Measurements from ENCODE around the gene PPP1R9B. TPM values are rescaled to one million over a fixed set of nuclear protein-coding genes. Genes with fewer than 3 reads are reported as not detected.

The PPP1R9B gene
- total RNA-seq, 1 donor from 2014 or later: 58.6 TPM

DNA sequence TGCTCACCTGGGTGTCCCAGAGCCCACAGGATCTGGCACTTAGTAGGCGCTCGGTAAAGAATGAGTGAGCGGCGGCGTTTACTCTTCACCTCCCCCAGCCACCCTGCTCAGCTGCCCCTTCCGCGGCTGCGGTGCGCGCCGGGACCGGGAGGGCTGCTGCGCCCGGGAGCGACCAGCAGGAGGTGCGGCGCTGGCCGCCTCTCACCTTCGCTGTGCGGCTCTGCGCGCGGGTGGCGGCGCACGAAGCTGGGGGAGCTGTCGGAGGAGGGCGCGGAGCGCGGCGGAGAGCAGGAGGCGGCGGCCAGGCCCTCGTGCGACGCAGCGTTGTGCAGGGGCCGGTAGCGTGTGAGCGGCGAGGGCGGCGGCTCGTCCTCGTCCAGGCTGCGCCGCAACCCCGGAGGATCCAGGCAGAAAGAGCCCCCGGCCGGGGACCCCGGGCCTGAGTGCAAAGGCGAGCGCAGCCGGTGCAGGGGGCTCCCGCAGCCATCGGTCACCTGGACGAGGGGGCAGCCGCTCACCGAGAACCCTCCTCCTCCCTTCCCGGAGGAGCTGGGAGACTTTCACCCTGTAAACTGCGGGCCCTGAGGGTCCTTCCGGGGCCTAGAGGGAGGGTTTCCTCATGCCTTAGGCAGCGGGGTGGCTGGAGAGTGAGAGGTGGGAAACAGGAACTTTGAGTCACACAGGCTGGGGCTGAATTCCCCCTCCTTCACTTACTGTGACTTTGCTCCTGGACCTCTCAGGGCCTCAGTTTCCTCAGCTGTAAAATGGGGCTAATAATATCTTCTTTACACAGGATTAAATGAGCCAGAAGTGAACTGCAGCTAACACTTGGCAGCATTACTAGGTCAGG, 33.0 kb downstream of the PPP1R9B start:
- peak overlapping the region; percentile 24 for H3K4me3 Mint-ChIP-seq
- peaks cover 10% of the 10 kb centered on the region for H3K4me1 Mint-ChIP-seq
- no peak overlapping the region for H3K27ac Mint-ChIP-seq
- H3K9me3 Mint-ChIP-seq: no peaks in the 10 kb centered on the region
- peak; percentile 69 to 84 for DNase-seq (ENCODE audit: low spot score in 2 of 2, unreplicated experiment in 2 of 2)
- peaks cover 4% of the 10 kb centered on the region for H3K36me3 Mint-ChIP-seq
- H3K27me3 Mint-ChIP-seq (ENCODE audit: low read depth): peaks cover 20% of the 10 kb centered on the region
- TF ChIP-seq, protein P1, sequence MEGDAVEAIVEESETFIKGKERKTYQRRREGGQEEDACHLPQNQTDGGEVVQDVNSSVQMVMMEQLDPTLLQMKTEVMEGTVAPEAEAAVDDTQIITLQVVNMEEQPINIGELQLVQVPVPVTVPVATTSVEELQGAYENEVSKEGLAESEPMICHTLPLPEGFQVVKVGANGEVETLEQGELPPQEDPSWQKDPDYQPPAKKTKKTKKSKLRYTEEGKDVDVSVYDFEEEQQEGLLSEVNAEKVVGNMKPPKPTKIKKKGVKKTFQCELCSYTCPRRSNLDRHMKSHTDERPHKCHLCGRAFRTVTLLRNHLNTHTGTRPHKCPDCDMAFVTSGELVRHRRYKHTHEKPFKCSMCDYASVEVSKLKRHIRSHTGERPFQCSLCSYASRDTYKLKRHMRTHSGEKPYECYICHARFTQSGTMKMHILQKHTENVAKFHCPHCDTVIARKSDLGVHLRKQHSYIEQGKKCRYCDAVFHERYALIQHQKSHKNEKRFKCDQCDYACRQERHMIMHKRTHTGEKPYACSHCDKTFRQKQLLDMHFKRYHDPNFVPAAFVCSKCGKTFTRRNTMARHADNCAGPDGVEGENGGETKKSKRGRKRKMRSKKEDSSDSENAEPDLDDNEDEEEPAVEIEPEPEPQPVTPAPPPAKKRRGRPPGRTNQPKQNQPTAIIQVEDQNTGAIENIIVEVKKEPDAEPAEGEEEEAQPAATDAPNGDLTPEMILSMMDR (IDR thresholded peaks at IDR 0.05; ENCODE audit: unreplicated experiment): peak; percentile 69

DNA sequence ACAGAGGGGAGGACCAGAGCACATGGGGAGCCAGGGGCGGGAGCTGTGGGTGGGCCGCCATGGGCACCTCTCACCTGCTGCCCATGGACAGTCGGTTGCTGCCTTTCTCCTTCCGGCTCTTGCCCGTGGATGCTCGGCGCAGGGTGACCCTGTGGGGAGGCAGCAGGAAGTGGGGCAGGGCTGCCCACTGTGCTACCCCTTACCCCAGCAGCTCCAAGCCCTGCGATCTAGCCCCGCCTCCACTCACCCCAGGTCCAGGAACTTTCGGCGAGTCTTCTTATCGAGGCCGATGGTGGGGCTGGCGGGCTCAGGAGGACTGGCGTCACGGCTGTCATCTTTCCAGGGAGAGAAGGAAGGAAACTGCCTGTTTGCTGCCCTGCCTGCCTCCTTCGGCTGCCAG, 34.7 kb downstream of the PPP1R9B start:
- TF ChIP-seq, protein P1 (IDR thresholded peaks at IDR 0.05; ENCODE audit: unreplicated experiment): no peak
- peaks cover 10% of the 10 kb centered on the region for H3K4me1 Mint-ChIP-seq
- H3K27me3 Mint-ChIP-seq (ENCODE audit: low read depth): peaks cover 20% of the 10 kb centered on the region
- no peak for DNase-seq (ENCODE audit: low spot score in 2 of 2, unreplicated experiment in 2 of 2)
- H3K36me3 Mint-ChIP-seq: peaks cover 4% of the 10 kb centered on the region
- no peak overlapping the region for H3K27ac Mint-ChIP-seq
- H3K9me3 Mint-ChIP-seq: no peaks in the 10 kb centered on the region
- no peak overlapping the region for H3K4me3 Mint-ChIP-seq

DNA sequence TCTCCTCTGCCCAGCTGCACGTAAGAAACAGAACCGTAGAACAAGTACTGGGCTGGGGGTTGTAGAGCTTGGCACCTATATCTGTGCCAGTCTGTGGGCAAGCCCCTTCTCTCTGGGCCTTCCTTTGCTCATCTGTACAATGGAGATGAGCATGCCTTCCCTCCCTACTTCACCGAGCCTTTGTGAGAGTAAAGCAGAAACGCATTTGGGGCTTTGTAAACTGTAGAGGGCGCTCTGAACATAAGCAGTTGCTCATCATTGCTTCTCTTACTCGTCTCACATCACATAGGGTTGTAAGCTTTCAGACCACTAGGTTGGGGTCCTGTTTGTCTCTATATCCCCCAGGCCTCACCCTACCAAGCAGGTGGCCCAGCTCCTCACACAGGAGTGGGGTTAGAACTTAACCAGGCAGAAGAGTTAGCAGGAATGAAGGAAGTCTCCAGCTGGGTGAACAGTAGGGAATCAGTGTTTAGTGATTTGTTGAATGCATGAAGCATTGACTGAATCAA, 35.6 kb downstream of the PPP1R9B start:
- H3K36me3 Mint-ChIP-seq: peaks cover 4% of the 10 kb centered on the region
- DNase-seq (ENCODE audit: low spot score in 2 of 2, unreplicated experiment in 2 of 2): no peak
- no peaks in the 10 kb centered on the region for H3K9me3 Mint-ChIP-seq
- peaks cover 10% of the 10 kb centered on the region for H3K4me1 Mint-ChIP-seq
- H3K4me3 Mint-ChIP-seq: no peak overlapping the region
- H3K27me3 Mint-ChIP-seq (ENCODE audit: low read depth): peaks cover 20% of the 10 kb centered on the region
- TF ChIP-seq, protein P1 (IDR thresholded peaks at IDR 0.05; ENCODE audit: unreplicated experiment): no peak
- no peak overlapping the region for H3K27ac Mint-ChIP-seq

DNA sequence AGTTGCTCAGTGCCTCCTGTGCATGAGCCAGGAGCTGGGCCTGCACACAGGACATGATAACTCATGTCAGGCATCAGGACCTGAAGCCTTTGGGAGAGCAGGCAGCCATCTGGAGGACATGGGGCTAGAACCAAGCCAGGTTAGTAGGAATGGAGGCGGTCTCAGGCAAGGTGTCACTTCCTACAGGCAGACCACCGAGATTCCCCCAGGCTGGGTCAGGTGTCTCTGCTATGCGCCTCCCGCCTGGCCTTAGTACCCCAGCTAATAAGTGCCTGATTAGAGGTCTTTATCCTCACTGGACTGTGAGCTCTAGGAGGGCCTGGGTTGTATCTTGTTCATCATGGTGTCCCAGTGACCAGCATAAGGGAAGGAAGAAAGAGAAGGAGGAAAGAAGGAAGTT, 36.1 kb downstream of the PPP1R9B start:
- H3K4me3 Mint-ChIP-seq: no peak overlapping the region
- peaks cover 4% of the 10 kb centered on the region for H3K36me3 Mint-ChIP-seq
- no peak for DNase-seq (ENCODE audit: low spot score in 2 of 2, unreplicated experiment in 2 of 2)
- H3K9me3 Mint-ChIP-seq: no peaks in the 10 kb centered on the region
- no peak overlapping the region for H3K27ac Mint-ChIP-seq
- H3K27me3 Mint-ChIP-seq (ENCODE audit: low read depth): peaks cover 18% of the 10 kb centered on the region
- TF ChIP-seq, protein P1 (IDR thresholded peaks at IDR 0.05; ENCODE audit: unreplicated experiment): no peak
- H3K4me1 Mint-ChIP-seq: peaks cover 10% of the 10 kb centered on the region

DNA sequence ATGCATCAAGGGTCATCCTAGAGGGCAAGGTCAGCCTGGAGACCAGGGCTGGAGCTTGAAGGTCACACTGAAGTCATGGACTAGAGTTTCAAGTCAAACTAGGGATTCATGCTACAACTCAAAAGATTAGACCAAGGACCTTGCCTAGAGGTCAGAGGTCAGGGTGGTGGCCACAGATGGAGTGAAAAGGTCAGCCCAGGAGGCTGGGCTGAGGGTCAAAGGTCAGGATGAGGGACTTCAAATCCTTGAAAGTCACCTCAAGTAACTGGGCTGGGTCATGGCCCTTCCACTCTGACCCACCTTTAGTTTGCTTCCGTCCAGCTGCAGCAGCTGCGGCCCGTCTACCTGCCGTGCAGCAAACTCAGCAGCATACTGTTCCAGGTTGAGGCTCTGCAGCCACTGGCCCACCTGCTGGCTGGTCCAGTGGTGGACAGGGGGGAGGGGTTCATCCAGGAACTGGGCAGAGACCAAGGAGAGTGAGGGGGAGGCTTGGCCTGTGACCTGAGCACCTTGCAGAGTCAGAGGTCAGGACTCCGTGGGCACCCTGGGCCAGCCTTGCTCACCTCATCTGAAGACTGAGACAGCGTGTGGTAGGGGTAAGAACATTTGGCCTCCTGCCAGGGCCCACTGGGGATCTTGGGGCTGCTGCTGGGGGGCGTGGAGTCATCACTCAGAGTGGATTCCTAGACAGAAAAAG, 36.7 kb downstream of the PPP1R9B start:
- TF ChIP-seq, protein P1 (IDR thresholded peaks at IDR 0.05; ENCODE audit: unreplicated experiment): no peak
- Mint-ChIP-seq H3K36me3 (peaks cover 9% of the 10 kb centered on the region), H3K27ac (no peak overlapping the region)

More for the DNA sequence above, 36.7 kb downstream of the PPP1R9B start:
- DNase-seq (ENCODE audit: low spot score in 2 of 2, unreplicated experiment in 2 of 2): no peak
- Mint-ChIP-seq H3K27me3 (ENCODE audit: low read depth) (peaks cover 15% of the 10 kb centered on the region), H3K4me1 (peaks cover 10% of the 10 kb centered on the region), H3K9me3 (no peaks in the 10 kb centered on the region), H3K4me3 (no peak overlapping the region)
